Measurements from ENCODE around the gene MFSD12.

MFSD12 gene

GRCh38 chr19:3550947-3551791, 6.2 kb downstream of the MFSD12 start:
- TF ChIP-seq ZFX (IDR thresholded peaks at IDR 0.05; ENCODE audit: borderline replicate concordance), result no peak
- no peak for TF ChIP-seq CTCF (IDR thresholded peaks at IDR 0.05)

GRCh38 chr19:3549816-3550215, 7.6 kb downstream of the MFSD12 start:
- no peak overlapping the region; the same call in 1 of the 2 replicates for H3K27ac ChIP-seq
- TF ChIP-seq CTCF (IDR thresholded peaks at IDR 0.05), result no peak
- no peak for TF ChIP-seq ZFX (IDR thresholded peaks at IDR 0.05; ENCODE audit: borderline replicate concordance)

More at GRCh38 chr19:3550947-3551791, 6.2 kb downstream of the MFSD12 start:
- H3K27ac ChIP-seq, result no peak overlapping the region

- TF ChIP-seq CTCF (IDR thresholded peaks at IDR 0.05) (no peak), ZFX (IDR thresholded peaks at IDR 0.05; ENCODE audit: borderline replicate concordance) (no peak)
- no peak overlapping the region for H3K27ac ChIP-seq
Observed at GRCh38 chr19:3548606-3549005, 8.8 kb downstream of the MFSD12 start.

GRCh38 chr19:3547767-3548282, 9.6 kb downstream of the MFSD12 start:
- no peak overlapping the region for H3K27ac ChIP-seq
- TF ChIP-seq ZFX (IDR thresholded peaks at IDR 0.05; ENCODE audit: borderline replicate concordance) (no peak), CTCF (IDR thresholded peaks at IDR 0.05) (peak; percentile 50)

GRCh38 chr19:3547301-3547731, 10.1 kb downstream of the MFSD12 start:
- TF ChIP-seq ZFX (IDR thresholded peaks at IDR 0.05; ENCODE audit: borderline replicate concordance), result no peak
- TF ChIP-seq CTCF (IDR thresholded peaks at IDR 0.05), result peak; percentile 76
- H3K27ac ChIP-seq, result no peak overlapping the region

GRCh38 chr19:3546119-3546518, 11.3 kb downstream of the MFSD12 start:
- H3K27ac ChIP-seq, result peak overlapping the region; percentile 58
- no peak for TF ChIP-seq CTCF (IDR thresholded peaks at IDR 0.05)
- no peak for TF ChIP-seq ZFX (IDR thresholded peaks at IDR 0.05; ENCODE audit: borderline replicate concordance)

- H3K27ac ChIP-seq, result peak overlapping the region; percentile 58
- TF ChIP-seq ZFX (IDR thresholded peaks at IDR 0.05; ENCODE audit: borderline replicate concordance), result no peak
- no peak for TF ChIP-seq CTCF (IDR thresholded peaks at IDR 0.05)
Observed at GRCh38 chr19:3545669-3546034, 11.7 kb downstream of the MFSD12 start.

Data from 22Rv1 (cell line).